ENCODE data around the gene KLHL11.

Gene KLHL11

GRCh38 chr17:41907633-41908539 is 42.7 kb upstream of the KLHL11 start:
- TF ChIP-seq CTCF (IDR thresholded peaks at IDR 0.05) = no peak

DNA sequence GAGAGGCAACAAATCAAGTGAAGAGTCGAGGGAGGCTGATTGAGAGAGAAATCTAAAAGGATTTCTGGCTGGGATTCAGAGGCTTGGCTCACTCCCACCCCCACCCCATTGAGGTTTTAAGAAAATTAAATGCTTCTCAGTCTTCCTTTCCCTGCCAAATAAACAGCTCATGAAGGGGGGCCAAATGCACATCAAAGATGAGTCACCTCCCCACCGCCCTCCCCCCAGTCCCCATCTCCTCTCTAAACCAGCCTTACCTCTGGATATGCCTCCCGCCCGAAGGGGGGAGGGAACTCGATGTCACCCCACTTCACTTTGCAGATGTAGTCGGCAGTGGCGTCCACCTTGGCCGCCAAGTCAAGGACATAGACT is 41.9 kb upstream of the KLHL11 start:
- no peak for TF ChIP-seq CTCF (IDR thresholded peaks at IDR 0.05)

DNA sequence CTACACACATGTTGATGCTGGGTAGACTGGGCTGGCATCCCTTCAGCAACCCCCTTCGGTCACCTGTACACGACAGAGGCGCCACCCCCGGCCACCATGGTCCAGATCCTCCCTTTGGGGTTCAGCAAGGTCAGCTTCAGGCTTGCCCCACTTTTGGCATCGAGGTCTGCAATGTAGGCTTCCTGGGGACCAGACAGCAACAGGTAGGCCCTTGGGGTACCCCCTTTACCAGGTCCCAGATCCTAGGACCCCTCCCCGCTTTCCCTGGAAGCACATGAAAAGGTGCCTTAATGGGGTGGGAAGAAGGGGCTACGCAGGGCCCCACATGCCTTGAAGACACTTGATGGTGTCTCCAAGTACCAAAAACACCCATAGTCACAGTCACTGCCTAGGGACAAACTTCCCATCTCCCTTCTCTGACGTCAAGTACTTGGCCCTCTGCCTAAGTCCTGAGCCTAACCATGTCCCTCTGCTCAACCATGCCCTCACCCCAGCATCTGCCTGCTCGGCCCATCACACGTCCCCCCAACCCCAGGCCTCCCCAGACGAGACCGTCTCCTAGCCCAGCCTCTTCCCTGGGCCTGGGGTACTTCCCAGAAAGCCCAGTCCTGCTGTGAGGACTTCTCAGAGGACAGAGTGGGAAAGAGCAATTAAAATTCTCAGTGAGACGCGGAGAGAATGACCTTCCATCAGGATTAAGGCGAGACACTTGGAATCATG is 41.4 kb upstream of the KLHL11 start:
- TF ChIP-seq CTCF (IDR thresholded peaks at IDR 0.05) = no peak

- no peak for TF ChIP-seq CTCF (IDR thresholded peaks at IDR 0.05)
These were observed 39.9 kb upstream of the KLHL11 start for GRCh38 chr17:41905172-41905571.

GRCh38 chr17:41904242-41904841 is 39.1 kb upstream of the KLHL11 start:
- TF ChIP-seq CTCF (IDR thresholded peaks at IDR 0.05) = no peak

DNA sequence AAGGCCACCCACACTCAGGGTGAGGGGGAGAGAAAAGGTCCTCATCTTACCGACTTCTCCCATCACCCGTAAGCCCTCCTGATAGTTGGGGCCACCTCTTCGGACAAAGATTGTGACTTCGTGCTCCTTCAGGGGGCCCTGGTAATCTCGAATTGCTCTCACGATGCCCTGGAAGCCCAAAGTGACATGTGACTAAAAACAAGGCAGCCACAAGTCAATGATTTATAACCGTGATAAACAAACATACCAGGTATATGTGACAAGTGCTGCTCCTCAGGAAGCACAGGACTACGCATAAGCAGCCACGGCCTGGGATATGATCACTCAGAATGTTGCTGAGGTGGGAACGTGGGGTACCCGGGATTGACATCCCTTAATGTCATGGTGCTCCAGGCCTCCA is 36.4 kb upstream of the KLHL11 start:
- no peak for TF ChIP-seq CTCF (IDR thresholded peaks at IDR 0.05)

GRCh38 chr17:41896726-41897125 is 31.5 kb upstream of the KLHL11 start:
- no peak for TF ChIP-seq CTCF (IDR thresholded peaks at IDR 0.05)
